GM18909 (cell line): ENCODE measurements around the gene CYTH3.
"Not testable (repeated sequence)": the region's sequence is repeated elsewhere in the genome, so short reads cannot be mapped to it uniquely, and the experiment has no call there.

Source experiments
- ATAC-seq: cut with Tn5 transposase; IDR thresholded peaks from one replicate; pipeline ENCODE4 v1.9.1; 2021; ENCODE audit warnings: mild to moderate bottlenecking; ENCODE audit not compliant: unreplicated experiment, poor library complexity

Gene CYTH3, protein sequence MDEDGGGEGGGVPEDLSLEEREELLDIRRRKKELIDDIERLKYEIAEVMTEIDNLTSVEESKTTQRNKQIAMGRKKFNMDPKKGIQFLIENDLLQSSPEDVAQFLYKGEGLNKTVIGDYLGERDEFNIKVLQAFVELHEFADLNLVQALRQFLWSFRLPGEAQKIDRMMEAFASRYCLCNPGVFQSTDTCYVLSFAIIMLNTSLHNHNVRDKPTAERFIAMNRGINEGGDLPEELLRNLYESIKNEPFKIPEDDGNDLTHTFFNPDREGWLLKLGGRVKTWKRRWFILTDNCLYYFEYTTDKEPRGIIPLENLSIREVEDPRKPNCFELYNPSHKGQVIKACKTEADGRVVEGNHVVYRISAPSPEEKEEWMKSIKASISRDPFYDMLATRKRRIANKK

DNA sequence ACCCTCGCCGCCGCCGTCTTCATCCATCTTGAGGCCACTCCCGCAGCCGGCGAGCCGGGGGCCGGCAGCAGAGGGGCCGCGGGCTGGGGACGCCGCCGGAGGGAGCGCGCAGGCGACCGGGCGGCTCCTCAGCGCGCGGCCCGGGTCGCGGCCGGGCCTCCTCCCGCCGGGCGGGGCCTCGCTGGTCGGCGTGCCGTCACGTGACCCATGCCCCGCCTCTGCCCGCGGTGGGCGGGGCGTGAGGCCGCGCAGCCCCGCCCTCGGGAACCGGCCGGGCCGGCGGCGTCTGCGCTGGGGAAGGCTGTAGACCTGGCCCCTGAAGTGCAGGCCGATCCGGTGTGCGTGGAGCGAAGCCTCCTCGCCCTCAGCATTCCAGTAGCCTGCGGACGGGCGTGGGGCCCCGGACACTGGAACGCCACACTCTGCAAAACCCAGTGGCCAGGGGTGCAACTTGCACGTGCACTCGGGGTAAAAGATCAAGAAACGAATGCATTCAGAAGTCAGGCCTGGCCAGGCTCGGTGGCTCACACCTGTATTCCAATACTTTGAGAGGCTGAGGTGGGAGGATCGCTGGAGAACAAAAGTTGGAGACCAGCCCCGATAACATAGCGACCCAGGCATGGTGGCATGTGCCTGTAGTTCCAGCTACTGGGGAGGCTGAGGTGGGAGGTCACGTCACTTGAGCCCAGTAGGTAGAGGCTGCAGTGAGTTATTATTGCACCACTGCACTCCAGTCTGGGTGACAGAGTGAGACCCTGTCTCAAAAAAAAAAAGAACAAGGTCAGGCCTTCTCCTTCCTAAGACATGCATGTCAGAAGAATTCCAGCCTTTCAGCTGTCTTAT lies at the start of gene CYTH3:
CYTH3 (minus strand) TSS at position 144 of the 843 bp plus-strand sequence; CDS start at position 27, 117 bp downstream.
- peak; percentile 89 for ATAC-seq

DNA sequence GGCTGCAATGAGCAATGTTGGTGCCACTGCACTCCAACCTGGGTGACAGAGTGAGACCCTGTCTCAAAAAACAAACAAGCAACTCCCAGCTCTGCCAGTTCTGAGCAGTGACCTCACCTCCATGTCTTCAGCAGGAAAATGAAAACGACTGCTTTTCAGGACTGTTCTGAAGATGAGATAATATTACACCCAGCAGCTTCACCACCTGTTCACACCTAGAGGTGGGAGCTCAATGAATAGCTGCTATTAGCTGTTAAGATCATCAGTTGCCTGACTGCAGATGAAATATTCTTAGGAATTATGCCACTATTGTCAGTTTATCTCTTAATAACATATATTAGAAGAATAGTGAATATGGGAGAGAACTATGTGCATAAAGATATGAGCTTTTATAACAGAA lies 48.4 kb upstream of the CYTH3 start:
- no peak for ATAC-seq

DNA sequence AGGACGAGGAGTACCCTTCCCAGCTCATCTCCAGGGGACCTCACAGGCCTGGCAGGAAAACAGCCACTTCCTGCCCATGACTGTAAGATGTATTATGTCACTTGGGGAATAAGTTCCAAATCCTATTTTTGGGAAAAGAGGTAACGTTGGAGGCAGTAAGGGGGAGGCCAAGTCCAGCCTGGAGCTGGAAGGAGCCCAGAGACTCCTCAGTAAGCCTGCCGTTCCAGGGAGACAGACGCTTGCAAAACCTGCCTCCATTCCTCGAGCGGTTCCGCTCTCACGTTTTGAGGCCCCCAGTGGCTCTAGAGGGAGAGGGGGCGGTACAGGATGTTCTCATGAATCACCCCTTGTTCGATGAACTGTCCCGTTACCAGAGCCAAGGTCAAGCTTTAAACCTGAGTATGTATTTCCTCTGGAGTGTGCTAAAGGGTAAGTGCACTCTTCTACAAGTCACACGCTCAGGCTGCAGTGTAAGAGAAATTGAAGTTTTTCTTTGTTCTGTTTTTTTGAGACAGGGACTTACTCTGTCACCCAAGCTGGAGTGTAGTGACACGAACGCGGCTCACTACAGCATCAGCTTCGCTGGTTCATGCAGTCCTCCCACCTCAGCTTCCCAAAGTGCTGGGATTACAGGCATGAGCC lies 45.5 kb upstream of the CYTH3 start:
- ATAC-seq = no peak

DNA sequence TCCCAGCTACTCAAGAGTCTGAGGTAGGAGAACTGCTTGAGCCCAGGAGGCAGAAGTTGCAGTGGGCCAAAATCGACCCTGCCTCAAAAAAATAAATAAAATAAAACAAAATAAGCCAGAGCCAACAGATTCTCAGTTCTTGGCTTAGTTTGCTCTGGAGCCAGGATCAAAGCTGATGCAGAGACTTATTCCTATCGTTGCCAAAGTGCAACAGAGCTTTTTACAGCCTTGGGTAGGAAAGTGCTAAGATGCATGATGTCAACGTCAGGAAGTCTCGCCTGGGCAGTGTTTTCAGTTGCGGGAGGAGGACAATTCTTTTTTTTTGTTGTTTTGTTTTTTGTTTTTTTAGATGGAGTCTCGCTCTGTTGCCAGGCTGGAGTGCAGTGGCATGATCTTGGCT lies 43.8 kb upstream of the CYTH3 start:
- no peak for ATAC-seq

DNA sequence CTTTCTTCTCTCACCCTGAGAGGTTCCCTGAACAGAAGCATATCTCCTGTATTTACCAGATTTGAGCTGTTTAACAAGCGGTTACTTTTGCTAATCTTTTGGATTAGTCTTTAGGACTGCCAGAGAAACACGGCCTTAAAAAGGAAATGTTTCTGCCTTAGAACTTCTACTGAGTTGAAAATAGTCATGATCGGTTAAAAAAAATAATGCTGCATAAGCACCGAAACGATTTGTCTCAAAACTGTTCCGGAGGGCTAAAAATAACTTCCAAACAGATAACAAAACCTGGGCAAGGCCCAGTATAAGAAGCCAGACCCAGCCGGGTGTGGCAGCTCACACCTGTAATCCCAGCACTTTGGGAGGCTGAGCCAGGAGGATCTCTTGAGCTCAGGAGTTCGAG lies 43.3 kb upstream of the CYTH3 start:
- no peak for ATAC-seq

DNA sequence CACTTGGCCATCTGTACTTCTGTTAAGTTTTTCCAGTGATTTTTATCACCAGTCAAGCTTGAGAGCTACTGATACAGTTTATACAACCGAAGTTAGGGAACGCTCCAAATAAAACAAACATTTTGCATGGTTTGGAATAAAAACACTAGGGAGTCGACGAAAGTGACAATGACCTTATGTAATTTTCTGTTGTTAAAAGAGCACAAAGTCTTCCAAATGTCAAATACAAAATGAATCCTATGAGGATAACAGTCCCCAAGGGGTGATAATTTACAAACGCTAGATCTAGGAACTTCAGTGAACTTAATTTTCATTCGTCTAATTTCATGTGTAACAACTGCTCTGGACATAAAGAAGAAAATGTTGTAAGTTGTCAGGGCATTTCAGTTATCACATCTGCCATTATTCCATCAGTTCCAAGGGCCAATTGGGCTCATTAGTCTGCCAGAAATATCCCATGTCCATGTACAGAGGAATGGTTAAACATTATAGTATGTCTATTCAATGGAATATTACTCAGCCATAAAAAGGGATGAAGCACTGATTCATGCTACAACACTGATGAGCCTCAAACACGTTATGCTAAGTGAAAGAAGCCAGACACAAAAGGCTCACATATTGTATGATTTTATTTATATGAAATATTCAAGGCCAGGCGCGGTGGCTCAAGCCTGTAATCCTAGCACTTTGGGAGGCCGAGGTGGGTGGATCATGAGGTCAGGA lies 38.0 kb upstream of the CYTH3 start:
- ATAC-seq = no peak

DNA sequence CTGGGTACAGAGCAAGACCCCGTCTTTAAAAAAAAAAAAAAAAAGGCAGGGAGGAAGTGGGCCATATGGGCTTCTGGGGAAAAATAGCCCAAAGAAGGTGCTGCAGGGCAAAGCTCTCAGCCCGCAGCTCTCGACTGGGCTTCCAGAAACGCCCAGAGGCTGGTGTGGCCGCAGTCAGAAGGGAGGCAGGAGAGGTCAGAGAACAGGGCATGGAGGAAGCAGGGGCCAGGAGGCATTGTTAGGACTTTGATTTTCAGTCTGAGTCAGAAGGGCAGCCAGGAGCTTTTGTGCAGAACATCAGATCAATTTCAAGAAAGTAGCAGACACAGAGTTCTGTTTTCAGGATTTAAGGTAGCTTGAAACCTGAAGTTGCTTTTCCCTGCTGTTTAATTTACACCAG lies 35.3 kb upstream of the CYTH3 start:
- no peak for ATAC-seq

DNA sequence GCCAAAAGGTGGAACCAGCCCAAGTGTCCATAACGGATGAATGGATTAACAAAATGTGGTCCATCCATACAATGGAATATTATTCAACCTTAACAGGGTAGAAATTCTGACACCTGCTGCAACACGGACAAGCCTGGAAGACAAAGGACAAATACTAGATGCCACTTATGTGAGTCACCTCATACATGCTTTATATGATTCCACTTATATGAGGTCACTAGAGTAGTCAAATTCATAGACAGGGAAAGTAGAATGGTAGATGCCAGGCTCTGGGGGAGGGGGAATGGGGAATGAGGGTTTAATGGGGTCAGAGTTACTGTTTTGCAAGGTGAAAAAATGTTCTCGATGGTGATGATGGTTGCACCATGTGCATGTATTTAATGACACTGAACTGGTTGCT lies 34.0 kb upstream of the CYTH3 start:
- no peak for ATAC-seq

DNA sequence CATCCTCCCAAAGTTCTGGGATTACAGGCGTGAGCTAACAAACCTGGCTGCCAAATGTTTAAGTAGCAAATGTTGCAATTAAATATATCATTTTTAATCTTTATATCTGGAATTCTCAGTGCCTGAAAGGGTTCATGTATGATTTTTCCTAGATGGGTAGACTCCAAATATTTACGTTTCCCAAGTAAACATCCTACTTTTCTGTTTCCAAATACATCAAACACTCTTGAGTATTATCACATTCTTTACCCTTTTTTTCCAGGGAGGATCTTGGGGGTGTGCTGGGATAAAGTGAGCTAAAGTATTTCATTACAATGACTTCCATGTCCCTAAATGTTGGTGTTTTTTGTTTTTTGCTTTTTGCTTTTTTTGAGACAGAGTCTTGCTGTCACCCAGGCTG lies 32.9 kb upstream of the CYTH3 start:
- ATAC-seq = no peak

DNA sequence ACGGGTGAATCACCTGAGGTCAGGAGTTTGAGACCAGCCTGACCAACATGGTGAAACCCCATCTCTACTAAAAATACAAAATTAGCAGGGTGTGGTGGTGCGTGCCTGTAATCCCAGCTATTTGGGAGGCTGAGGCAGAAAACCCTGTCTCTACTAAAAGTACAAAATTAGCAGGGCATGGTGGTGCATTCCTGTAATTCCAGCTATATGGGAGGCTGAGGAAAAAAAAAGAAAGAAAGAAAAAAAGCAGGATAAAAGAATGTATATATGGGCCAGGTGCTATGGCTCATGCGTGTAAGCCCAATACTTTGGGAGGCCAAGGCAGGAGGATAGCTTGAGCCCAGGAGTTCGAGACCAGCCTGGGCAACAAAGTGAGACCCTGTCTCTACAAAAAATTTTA lies 29.0 kb upstream of the CYTH3 start:
- not testable (repeated sequence) for ATAC-seq

DNA sequence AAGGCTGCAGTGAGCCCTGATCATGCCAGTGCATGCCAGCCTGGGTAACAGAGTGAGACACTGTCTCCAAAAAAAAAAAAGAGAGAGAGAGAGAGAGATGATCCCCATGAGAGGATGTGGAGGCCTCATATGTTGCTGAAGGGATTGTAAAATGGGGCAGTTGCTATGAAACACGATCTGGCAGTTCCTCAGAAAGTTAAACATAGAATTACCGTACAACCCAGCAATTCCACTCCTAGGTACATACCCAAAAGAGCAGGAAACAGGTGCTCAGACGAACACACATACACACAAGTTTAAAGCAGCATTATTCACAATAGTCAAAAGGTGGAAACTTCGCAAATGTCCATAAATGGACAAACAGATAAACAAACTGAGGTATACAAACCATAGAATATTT lies 27.4 kb upstream of the CYTH3 start:
- no peak for ATAC-seq

DNA sequence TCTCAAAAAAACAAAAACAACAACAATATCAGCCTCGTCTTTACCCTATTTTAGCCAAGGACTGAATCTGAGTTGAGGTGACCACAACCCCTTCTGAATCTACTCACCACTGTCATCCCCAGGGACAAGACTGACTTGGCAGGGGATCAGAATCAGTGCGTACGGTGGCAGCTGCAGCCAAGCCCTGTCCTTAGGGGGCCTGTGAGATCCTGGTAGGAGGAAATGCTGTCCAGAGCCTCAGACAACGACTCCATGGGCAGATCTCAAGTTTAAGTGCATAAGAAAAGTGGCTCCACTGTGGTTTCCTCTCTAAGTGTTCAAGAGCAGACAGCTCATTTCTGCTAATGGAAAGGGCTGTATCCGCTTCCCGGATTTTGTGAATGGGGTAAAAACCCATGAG lies 22.4 kb upstream of the CYTH3 start:
- no peak for ATAC-seq

DNA sequence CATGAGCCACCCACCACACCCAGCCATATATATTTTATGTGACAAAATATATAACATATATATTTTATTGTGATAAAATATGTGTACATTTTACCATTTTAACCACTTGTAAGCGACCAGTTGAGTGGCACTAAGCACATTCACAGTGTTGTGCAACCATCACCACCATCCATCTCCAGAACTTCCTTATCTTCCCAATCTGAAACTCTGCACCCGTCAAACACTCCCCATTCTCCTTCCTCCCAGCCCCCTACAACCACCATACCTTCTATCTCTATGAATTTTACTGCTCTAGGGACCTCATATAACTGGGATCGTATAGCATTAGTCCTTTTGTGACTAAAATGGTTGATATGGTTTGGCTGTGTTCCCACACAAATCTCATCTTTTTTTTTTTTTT lies 20.8 kb upstream of the CYTH3 start:
- no peak for ATAC-seq

DNA sequence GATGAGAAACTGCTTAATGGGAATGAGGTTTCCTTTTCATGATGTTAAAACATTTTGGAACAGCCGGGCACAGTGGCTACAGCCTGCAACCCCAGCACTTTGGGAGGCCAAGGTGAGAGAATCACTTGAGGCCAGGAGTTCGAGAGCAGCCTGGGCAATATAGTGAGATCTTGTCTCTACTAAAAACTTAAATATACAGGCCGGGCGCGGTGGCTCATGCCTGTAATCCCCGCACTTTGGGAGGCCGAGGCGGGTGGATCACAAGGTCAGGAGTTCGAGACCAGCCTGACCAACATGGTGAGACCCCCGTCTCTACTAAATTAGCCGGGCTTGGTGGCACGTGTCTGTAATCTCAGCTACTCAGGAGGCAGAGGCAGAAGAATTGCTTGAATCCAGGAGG lies 19.5 kb upstream of the CYTH3 start:
- not testable (repeated sequence) for ATAC-seq

DNA sequence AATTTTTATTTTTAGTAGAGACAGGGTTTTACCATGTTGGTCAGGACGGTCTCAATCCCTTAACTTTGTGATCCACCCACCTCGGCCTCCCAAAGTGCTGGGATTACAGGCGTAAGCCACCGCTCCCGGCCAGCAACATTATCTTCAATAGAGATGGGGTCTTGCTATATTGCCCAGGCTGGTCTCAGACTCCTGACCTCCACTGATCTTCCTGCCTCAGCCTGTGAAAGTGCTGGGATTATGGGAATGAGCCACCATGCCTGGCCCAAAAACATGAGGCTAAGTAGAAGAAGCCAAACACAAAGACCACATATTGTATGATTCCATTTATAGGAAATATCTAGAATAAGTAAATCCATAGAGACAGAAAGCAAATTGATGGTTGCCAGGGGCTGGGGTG lies 19.1 kb upstream of the CYTH3 start:
- ATAC-seq = no peak

DNA sequence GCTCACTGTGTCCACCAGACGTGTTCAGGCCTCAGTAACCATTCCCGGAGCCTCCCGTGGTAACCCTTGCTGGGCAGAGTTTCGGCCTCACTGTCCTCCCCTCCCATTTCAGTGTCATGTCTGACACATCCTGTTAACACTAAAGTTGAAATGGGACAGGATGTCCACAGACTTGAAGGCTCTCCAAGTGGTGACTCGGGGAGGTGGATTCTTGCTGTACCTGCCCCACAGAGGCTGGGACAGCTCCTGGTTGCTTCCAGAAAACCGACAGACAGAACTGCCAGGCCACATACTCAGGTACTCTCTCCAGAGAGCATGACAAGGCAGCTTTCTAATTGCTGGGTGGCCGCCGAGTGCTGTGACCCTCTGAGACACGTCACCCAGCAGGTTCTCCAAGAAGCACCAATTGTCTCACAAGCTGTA lies 17.9 kb upstream of the CYTH3 start:
- no peak for ATAC-seq

DNA sequence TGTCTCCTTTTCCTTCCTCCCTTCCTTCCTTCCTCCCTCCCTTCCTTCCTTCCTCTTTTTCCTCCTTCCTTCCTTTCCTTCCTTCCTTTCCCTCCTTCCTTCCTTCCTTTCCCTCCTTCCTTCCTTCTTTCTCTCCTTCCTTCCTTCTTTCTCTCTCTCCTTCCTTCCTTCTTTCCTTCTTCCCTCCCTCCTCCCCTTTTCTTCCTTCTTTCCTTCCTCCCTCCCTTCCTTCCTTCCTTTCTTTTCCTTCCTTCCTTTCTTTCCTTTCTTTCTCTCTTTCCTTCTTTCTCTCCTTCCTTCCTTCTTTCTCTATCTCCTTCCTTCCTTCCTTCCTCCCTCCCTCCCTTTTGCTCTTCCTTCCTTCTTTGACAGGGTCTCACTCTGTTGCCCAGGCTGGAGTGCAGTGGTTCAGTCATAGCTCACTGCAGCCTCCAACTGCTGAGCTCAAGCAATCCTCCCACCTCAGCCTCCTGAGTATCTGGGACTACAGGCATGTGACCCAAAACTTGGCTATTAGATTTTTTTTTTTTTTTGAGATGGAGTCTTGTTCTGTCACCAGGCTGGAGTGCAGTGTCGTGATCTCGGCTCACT lies 15.9 kb upstream of the CYTH3 start:
- ATAC-seq = no peak

DNA sequence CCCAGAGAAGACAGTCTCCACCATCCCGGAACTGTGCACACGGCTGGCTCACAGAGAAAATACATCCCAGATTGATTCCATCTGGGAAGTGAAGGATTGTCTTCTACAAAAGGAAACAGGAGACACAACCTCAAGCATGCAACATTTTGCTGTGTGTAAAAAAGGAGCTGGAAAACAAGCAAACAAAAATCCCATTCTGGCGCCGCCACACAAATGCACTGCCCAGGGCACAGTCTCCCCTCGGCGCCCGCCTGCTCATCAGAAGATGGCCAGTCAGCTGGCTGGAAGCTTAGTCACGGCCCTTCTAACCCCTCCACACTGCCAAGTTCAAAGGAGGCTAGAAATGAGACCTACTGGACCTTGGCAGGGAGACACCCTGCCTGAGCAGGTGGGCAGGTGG lies 14.1 kb upstream of the CYTH3 start:
- ATAC-seq = no peak

DNA sequence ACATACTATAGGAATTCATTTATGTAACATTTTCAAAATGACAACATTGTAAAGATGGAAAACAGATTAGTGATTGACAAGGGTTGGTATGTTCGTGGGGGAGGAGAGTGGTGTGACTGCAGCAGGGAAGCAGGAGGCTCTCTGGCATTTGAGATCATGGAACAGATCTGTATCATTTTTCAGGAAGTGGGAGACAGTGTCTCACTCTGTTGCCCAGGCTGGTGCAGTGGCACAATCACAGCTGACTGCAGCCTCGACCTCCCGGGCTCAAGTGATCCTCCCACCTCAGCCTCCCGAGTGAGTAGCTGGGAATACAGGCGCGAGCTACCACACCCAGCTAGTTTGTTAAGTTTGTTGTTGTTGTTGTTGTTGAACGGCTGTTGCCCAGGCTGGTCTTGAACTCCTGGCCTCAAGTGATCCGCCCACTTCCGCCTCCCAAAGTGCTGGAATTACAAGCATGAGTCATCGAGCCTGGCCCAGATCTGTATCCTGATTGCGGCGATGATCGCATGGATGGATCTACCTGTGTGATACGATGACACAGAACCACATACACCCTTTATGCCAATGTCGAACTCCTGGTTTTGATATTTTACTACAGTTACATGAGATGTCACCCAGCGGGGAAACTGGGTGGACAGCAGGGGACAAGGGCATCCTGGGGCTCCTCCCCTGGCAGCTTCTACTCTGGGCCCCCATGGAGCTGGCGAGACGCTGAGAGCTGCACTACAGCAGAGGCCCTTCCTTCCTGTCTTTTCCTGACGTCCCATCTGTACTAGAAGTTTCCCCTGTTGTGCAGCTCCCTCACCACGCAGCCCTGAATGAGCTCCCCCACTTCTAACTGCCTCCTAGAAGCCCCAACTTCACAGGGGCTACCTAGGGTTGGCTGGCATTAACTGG lies 12.3 kb upstream of the CYTH3 start:
- no peak for ATAC-seq
